Measurements from ENCODE around the gene S100A4. TPM values are rescaled to one million over a fixed set of nuclear protein-coding genes. Genes with fewer than 3 reads are reported as not detected.

S100A4 gene
- total and polyA plus RNA-seq, 3 experiments from 2014 or later, result 125 to 2,575 (median 132) TPM

GRCh38 chr1:153573351-153573750, 27.7 kb upstream of the S100A4 start:
- no peaks in the 10 kb centered on the region for H3K9me3 ChIP-seq (ENCODE audit: low read length)
- Mint-ChIP-seq H3K27me3 (peaks cover 7 to 35% of the 10 kb centered on the region in 2 donors), H3K36me3 (peaks cover 0 to 3% (median 0%) of the 10 kb centered on the region in 3 donors), H3K9me3 (no peaks in the 10 kb centered on the region), H3K4me1 (peaks cover 5 to 9% (median 8%) of the 10 kb centered on the region in 3 donors), H3K27ac (peak overlapping the region in 1 of 8 donors; percentile 58), H3K4me3 (no peak overlapping the region)
- no peak overlapping the region for H3K4me3 ChIP-seq (ENCODE audit: low read length)
- H3K36me3 ChIP-seq (ENCODE audit: insufficient read depth, low read length), result no peaks in the 10 kb centered on the region
- peaks cover 1% of the 10 kb centered on the region for H3K4me1 ChIP-seq (ENCODE audit: insufficient read depth, low read length)
- POLR2A ChIA-PET, result no interaction called here
- no peak overlapping the region for H3K27ac ChIP-seq (ENCODE audit: low read depth, low read length)
- CTCF ChIA-PET, result interaction anchor here (6.5 kb wide), 2 partner anchors 40 to 64 kb away, joined by 109 to 125 read pairs; partner anchors contain the start of gene S100A6
- DNase-seq, result no peak
- H3K27me3 ChIP-seq (ENCODE audit: insufficient read depth, low read length, poor library complexity, severe bottlenecking), result peaks cover 7% of the 10 kb centered on the region

DNA sequence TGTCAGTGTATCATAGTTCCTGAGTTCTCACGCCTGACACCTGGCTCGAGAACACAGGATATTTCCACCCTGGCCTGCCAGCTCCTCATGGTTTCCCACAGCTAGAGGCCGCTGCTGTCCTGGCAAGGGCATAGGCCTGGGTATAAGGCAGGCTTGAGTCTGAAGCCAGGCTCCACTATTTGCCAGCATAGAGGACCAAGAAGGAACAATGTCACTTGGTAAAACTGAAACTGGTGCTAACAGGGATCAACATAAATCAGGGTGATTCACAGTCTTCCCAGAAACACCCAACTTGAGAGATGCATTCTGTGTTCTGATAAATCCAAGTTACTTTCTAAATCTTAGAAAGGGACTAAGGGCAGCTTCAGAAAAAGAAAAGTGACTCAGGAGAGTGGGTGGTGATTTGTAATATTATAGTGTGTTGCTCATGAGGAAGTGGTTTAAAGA, 27.0 kb upstream of the S100A4 start:
- Histone ChIP-seq H3K4me3 (ENCODE audit: low read length) (no peak overlapping the region), H3K27me3 (ENCODE audit: insufficient read depth, low read length, poor library complexity, severe bottlenecking) (no peaks in the 10 kb centered on the region), H3K4me1 (ENCODE audit: insufficient read depth, low read length) (peaks cover 5% of the 10 kb centered on the region), H3K27ac (ENCODE audit: low read depth, low read length) (no peak overlapping the region), H3K36me3 (ENCODE audit: insufficient read depth, low read length) (no peaks in the 10 kb centered on the region), H3K9me3 (ENCODE audit: low read length) (no peaks in the 10 kb centered on the region)
- Mint-ChIP-seq H3K4me3 (no peak overlapping the region), H3K36me3 (no peaks in the 10 kb centered on the region), H3K27me3 (peaks cover 2 to 27% of the 10 kb centered on the region in 2 donors), H3K9me3 (no peaks in the 10 kb centered on the region), H3K27ac (peak overlapping the region in 1 of 8 donors; percentile 28), H3K4me1 (peaks cover 11 to 17% (median 15%) of the 10 kb centered on the region in 3 donors)
- ChIA-PET CTCF (interaction anchor here (0.7 to 6.5 kb wide), 6 partner anchors 32 to 404 kb away, joined by 3 to 125 read pairs (median 3); partner anchors contain the start of genes DENND4B, JTB, S100A5 and S100A6), POLR2A (no interaction called here)
- peak in 3 of 5 donors; percentile 6 to 59 (median 19) for DNase-seq

GRCh38 chr1:153571706-153572105, 26.1 kb upstream of the S100A4 start:
- Mint-ChIP-seq H3K4me3 (no peak overlapping the region), H3K27me3 (peaks cover 1 to 21% of the 10 kb centered on the region in 2 donors), H3K9me3 (no peaks in the 10 kb centered on the region), H3K36me3 (no peaks in the 10 kb centered on the region), H3K4me1 (peaks cover 17 to 23% (median 21%) of the 10 kb centered on the region in 3 donors), H3K27ac (no peak overlapping the region)
- no peak for DNase-seq
- Histone ChIP-seq H3K4me1 (ENCODE audit: insufficient read depth, low read length) (peaks cover 10% of the 10 kb centered on the region), H3K9me3 (ENCODE audit: low read length) (no peaks in the 10 kb centered on the region), H3K27ac (ENCODE audit: low read depth, low read length) (no peak overlapping the region), H3K36me3 (ENCODE audit: insufficient read depth, low read length) (no peaks in the 10 kb centered on the region), H3K4me3 (ENCODE audit: low read length) (no peak overlapping the region), H3K27me3 (ENCODE audit: insufficient read depth, low read length, poor library complexity, severe bottlenecking) (no peaks in the 10 kb centered on the region)
- POLR2A ChIA-PET, result interaction anchor here (0.7 kb wide), 2 partner anchors 38 to 113 kb away, joined by 4 to 7 read pairs; no protein-coding TSS in a partner anchor
- CTCF ChIA-PET, result interaction anchor here (0.7 to 6.5 kb wide), 9 partner anchors 10 to 405 kb away, joined by 3 to 125 read pairs (median 3); partner anchors contain the start of genes DENND4B, JTB and S100A6

GRCh38 chr1:153570874-153571273, 25.3 kb upstream of the S100A4 start:
- no peak for DNase-seq
- Histone ChIP-seq H3K4me3 (ENCODE audit: low read length) (no peak overlapping the region), H3K27me3 (ENCODE audit: insufficient read depth, low read length, poor library complexity, severe bottlenecking) (no peaks in the 10 kb centered on the region), H3K36me3 (ENCODE audit: insufficient read depth, low read length) (no peaks in the 10 kb centered on the region), H3K4me1 (ENCODE audit: insufficient read depth, low read length) (peaks cover 18% of the 10 kb centered on the region), H3K9me3 (ENCODE audit: low read length) (no peaks in the 10 kb centered on the region), H3K27ac (ENCODE audit: low read depth, low read length) (no peak overlapping the region)
- peaks cover 1 to 19% of the 10 kb centered on the region in 2 donors for H3K27me3 Mint-ChIP-seq
- peaks cover 24 to 31% (median 30%) of the 10 kb centered on the region in 3 donors for H3K4me1 Mint-ChIP-seq
- no peak overlapping the region for H3K4me3 Mint-ChIP-seq
- no peaks in the 10 kb centered on the region for H3K36me3 Mint-ChIP-seq
- H3K9me3 Mint-ChIP-seq, result no peaks in the 10 kb centered on the region
- ChIA-PET POLR2A (interaction anchor here (0.6 to 0.7 kb wide), 3 partner anchors 37 to 114 kb away, joined by 4 to 7 read pairs (median 4); no protein-coding TSS in a partner anchor), CTCF (interaction anchor here (0.8 to 6.5 kb wide), 8 partner anchors 9 to 75 kb away, joined by 3 to 125 read pairs (median 3); partner anchors contain the start of genes S100A4 and S100A6)
- no peak overlapping the region for H3K27ac Mint-ChIP-seq

- Histone ChIP-seq H3K9me3 (ENCODE audit: low read length) (no peaks in the 10 kb centered on the region), H3K27me3 (ENCODE audit: insufficient read depth, low read length, poor library complexity, severe bottlenecking) (no peaks in the 10 kb centered on the region), H3K36me3 (ENCODE audit: insufficient read depth, low read length) (no peaks in the 10 kb centered on the region), H3K27ac (ENCODE audit: low read depth, low read length) (no peak overlapping the region), H3K4me1 (ENCODE audit: insufficient read depth, low read length) (peaks cover 24% of the 10 kb centered on the region), H3K4me3 (ENCODE audit: low read length) (no peak overlapping the region)
- DNase-seq, result no peak
- Mint-ChIP-seq H3K4me3 (no peak overlapping the region), H3K36me3 (no peaks in the 10 kb centered on the region), H3K9me3 (no peaks in the 10 kb centered on the region), H3K4me1 (peaks cover 27 to 37% (median 35%) of the 10 kb centered on the region in 3 donors), H3K27me3 (peaks cover 1 to 19% of the 10 kb centered on the region in 2 donors), H3K27ac (no peak overlapping the region)
- POLR2A ChIA-PET, result interaction anchor here (0.6 kb wide), 1 partner anchor 34 kb away, joined by 3 read pairs; the partner anchor contains the start of gene S100A6
- CTCF ChIA-PET, result interaction anchor here (1.0 to 6.5 kb wide), 5 partner anchors 10 to 60 kb away, joined by 3 to 125 read pairs (median 4); partner anchors contain the start of gene S100A6
Measured at GRCh38 chr1:153569465-153569864, 23.9 kb upstream of the S100A4 start.

DNA sequence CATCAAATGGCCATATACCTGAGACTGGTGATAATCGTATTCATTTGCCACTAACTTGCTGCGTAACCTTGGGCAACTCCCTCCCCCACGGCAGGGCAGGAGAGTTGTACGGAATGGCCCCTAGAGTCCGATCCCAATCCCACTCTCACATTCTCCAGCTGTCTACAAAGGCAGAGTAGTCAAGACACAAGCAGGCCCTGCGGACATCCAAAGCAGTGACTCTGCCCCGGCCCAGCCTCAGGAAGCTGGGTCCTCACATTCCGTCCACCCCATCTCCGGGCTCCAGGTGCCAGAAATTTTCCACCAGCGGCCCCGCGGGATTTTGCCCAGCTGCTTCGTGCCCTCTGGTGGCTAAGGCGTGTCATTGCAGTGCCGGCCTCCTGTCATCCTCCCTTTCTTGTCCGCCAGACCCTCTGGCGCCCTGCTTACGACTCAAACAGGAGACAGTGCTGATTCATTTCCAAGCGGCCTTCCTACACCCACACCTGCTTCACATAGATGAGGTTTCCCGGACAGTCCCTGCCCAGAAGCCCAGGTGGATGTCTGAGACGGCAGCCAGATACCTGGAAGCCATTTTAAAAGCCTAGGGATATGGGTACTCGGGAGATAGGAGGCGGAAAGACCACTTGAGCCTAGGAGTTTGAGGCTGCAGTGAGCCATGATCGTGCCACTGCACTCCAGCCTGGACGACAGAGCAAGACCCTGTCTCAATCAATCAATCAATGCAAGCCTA, 22.9 kb upstream of the S100A4 start:
- Mint-ChIP-seq H3K36me3 (no peaks in the 10 kb centered on the region), H3K27ac (peak overlapping the region in 7 of 8 donors; percentile 6 to 86 (median 47)), H3K4me3 (peak overlapping the region in 6 of 7 donors; percentile 65 to 78 (median 71)), H3K4me1 (peaks cover 27 to 37% (median 35%) of the 10 kb centered on the region in 3 donors), H3K9me3 (no peaks in the 10 kb centered on the region), H3K27me3 (peaks cover 1 to 19% of the 10 kb centered on the region in 2 donors)
- ChIA-PET POLR2A (interaction anchor here (0.6 to 1.7 kb wide), 4 partner anchors 33 to 226 kb away, joined by 3 to 7 read pairs (median 6); partner anchors contain the start of gene S100A6), CTCF (interaction anchor here (0.9 to 6.5 kb wide), 16 partner anchors 9 to 72 kb away, joined by 3 to 125 read pairs (median 4); partner anchors contain the start of genes CHTOP, S100A4, S100A5 and S100A6)
- Histone ChIP-seq H3K27ac (ENCODE audit: low read depth, low read length) (no peak overlapping the region), H3K9me3 (ENCODE audit: low read length) (no peaks in the 10 kb centered on the region), H3K27me3 (ENCODE audit: insufficient read depth, low read length, poor library complexity, severe bottlenecking) (no peaks in the 10 kb centered on the region), H3K4me1 (ENCODE audit: insufficient read depth, low read length) (peaks cover 24% of the 10 kb centered on the region), H3K36me3 (ENCODE audit: insufficient read depth, low read length) (no peaks in the 10 kb centered on the region), H3K4me3 (ENCODE audit: low read length) (peak overlapping the region; percentile 33)
- peak; percentile 71 to 85 (median 73) for DNase-seq

DNA sequence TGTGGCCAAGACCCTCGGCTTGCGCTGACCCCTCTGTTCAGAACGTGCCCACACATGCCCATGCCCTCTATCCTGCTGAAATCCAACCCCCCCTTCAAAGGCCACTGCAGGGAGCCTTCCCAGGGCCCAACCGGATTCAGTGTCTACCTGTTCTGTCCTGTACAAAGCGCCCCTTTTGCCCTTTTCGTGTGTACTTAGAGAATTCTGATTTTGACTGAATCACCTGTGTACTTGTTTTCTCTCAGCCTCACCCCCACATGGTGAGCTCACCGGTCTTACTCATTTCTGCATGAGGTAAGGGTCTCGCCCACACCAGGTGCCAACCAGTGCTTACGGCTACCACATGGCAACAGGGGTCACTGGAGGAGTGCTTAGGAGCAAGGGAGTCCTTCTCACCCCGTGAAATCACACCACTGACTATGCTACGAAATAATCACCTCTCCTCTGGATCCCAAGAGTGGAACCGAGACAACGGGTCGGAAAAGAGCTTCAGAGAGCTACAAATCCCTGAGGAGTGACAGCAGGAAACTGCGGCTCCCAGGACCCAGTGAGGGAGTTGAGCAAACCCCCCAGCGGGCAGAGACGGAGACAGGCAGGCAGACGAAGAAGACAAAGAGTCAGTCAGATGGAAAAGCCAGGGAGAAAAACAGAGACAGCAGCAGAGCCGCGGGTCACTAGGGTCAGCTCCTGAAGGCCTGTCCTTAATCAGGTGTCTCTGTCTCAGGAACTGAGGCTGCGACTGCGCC, 22.2 kb upstream of the S100A4 start:
- CTCF ChIA-PET, result interaction anchor here (0.9 to 6.5 kb wide), 16 partner anchors 8 to 72 kb away, joined by 3 to 125 read pairs (median 4); partner anchors contain the start of genes CHTOP, S100A4, S100A5 and S100A6
- Mint-ChIP-seq H3K27me3 (peaks cover 1 to 19% of the 10 kb centered on the region in 2 donors), H3K4me3 (peak overlapping the region in 4 of 7 donors; percentile 15 to 69 (median 58)), H3K9me3 (no peaks in the 10 kb centered on the region), H3K36me3 (no peaks in the 10 kb centered on the region), H3K27ac (peak overlapping the region in 5 of 8 donors; percentile 17 to 86 (median 78)), H3K4me1 (peaks cover 27 to 37% (median 35%) of the 10 kb centered on the region in 3 donors)
- H3K9me3 ChIP-seq (ENCODE audit: low read length), result no peaks in the 10 kb centered on the region
- peaks cover 24% of the 10 kb centered on the region for H3K4me1 ChIP-seq (ENCODE audit: insufficient read depth, low read length)
- H3K27ac ChIP-seq (ENCODE audit: low read depth, low read length), result no peak overlapping the region
- no peak for DNase-seq
- H3K27me3 ChIP-seq (ENCODE audit: insufficient read depth, low read length, poor library complexity, severe bottlenecking), result no peaks in the 10 kb centered on the region
- H3K36me3 ChIP-seq (ENCODE audit: insufficient read depth, low read length), result no peaks in the 10 kb centered on the region
- POLR2A ChIA-PET, result interaction anchor here (0.9 to 1.7 kb wide), 3 partner anchors 32 to 58 kb away, joined by 3 to 6 read pairs (median 5); partner anchors contain the start of gene S100A6
- H3K4me3 ChIP-seq (ENCODE audit: low read length), result no peak overlapping the region

Data from CD8-positive, alpha-beta memory T cell (primary cell).